Glutamatergic neuron (in vitro differentiated cells): ENCODE measurements around the gene RYK. TPM values are rescaled to one million over a fixed set of nuclear protein-coding genes. Genes with fewer than 3 reads are reported as not detected.

Experiments used
- DNase-seq: peaks from one replicate; pipeline ENCODE4 v3.0.0; 2022
- H3K27ac Mint-ChIP-seq: one replicate; pipeline ENCODE4 v1.8.0; 2020; ENCODE audit warnings: mild to moderate bottlenecking, mixed read lengths, inconsistent platforms; ENCODE audit not compliant: unreplicated experiment
- H3K27me3 Mint-ChIP-seq: one replicate; pipeline ENCODE4 v1.8.0; 2020; ENCODE audit warnings: mild to moderate bottlenecking, moderate library complexity, mixed read lengths, inconsistent platforms; ENCODE audit not compliant: unreplicated experiment
- H3K36me3 Mint-ChIP-seq: one replicate; pipeline ENCODE4 v1.8.0; 2020; ENCODE audit warnings: mild to moderate bottlenecking, mixed read lengths, inconsistent platforms; ENCODE audit not compliant: unreplicated experiment
- H3K4me1 Mint-ChIP-seq: one replicate; pipeline ENCODE4 v1.8.0; 2020; ENCODE audit warnings: mild to moderate bottlenecking, low read depth, mixed read lengths, inconsistent platforms; ENCODE audit not compliant: unreplicated experiment
- H3K4me3 Mint-ChIP-seq: one replicate; pipeline ENCODE4 v1.8.0; 2020; ENCODE audit warnings: mild to moderate bottlenecking, mixed read lengths, inconsistent platforms; ENCODE audit not compliant: unreplicated experiment
- H3K9me3 Mint-ChIP-seq: one replicate; pipeline ENCODE4 v1.8.0; 2020; ENCODE audit warnings: mild to moderate bottlenecking, moderate library complexity, mixed read lengths, inconsistent platforms; ENCODE audit not compliant: unreplicated experiment
- total RNA-seq: library from RNA; stranded (reverse); fragmentation: NEBNext Ultra II Directional; extraction: Animal tissue kit (Norgen Biotek cat#: 25700); gene quantifications from one replicate; pipeline ENCODE4 v1.2.1, GENCODE V29; 2021; ENCODE audit not compliant: unreplicated experiment
- TF ChIP-seq, protein P1 (sequence below): fragments of 200-600 bp; sonication (generic); IDR thresholded peaks from one replicate; pipeline ENCODE4 v1.5.0; 2021; ENCODE audit not compliant: partially characterized antibody, unreplicated experiment

RYK gene
- total RNA-seq, 1 donor from 2014 or later: 33.6 TPM

- Mint-ChIP-seq H3K27me3 (no peaks in the 10 kb centered on the region), H3K4me1 (peaks cover 5% of the 10 kb centered on the region), H3K4me3 (no peak overlapping the region), H3K27ac (no peak overlapping the region), H3K36me3 (no peaks in the 10 kb centered on the region), H3K9me3 (no peaks in the 10 kb centered on the region)
- no peak for DNase-seq
- TF ChIP-seq, protein P1, sequence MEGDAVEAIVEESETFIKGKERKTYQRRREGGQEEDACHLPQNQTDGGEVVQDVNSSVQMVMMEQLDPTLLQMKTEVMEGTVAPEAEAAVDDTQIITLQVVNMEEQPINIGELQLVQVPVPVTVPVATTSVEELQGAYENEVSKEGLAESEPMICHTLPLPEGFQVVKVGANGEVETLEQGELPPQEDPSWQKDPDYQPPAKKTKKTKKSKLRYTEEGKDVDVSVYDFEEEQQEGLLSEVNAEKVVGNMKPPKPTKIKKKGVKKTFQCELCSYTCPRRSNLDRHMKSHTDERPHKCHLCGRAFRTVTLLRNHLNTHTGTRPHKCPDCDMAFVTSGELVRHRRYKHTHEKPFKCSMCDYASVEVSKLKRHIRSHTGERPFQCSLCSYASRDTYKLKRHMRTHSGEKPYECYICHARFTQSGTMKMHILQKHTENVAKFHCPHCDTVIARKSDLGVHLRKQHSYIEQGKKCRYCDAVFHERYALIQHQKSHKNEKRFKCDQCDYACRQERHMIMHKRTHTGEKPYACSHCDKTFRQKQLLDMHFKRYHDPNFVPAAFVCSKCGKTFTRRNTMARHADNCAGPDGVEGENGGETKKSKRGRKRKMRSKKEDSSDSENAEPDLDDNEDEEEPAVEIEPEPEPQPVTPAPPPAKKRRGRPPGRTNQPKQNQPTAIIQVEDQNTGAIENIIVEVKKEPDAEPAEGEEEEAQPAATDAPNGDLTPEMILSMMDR: no peak
Measured at GRCh38 chr3:134239538-134239937, 11.1 kb downstream of the RYK start.

GRCh38 chr3:134237454-134238145 lies 13.1 kb downstream of the RYK start:
- Mint-ChIP-seq H3K27ac (no peak overlapping the region), H3K27me3 (no peaks in the 10 kb centered on the region), H3K4me1 (peaks cover 2% of the 10 kb centered on the region), H3K36me3 (no peaks in the 10 kb centered on the region), H3K9me3 (no peaks in the 10 kb centered on the region), H3K4me3 (no peak overlapping the region)
- TF ChIP-seq, protein P1: no peak
- DNase-seq: no peak

DNA sequence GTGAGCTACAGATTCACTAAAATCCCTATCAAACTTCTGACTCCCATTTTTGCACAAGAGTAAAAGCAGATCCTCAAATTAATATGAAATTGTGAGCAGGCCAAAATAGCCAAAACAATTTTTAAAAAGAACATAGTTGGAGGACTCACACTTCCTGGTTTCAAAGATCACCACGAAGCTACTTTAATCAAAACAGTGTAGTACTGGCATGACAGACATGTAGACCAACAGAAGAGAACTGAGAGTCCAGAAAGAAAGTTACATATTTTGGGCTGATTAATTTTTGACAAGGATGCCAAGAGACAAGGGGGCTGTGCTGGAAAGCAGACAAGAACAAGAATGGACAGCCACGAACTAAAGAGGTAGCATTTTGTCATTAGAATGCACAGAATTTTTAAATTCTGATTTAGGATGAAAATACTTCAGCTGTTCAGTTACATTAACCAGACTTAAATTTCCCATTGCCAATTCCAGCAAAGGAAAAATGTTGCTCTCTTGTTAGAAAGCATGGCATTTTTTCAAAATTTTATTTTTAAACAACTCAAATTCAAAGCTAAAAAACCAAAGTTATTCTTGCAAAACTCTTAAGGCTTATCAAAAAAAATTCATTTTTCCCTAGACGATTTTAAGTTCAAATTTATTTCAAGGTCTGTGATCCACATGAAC lies 14.0 kb downstream of the RYK start:
- Mint-ChIP-seq H3K27ac (no peak overlapping the region), H3K27me3 (no peaks in the 10 kb centered on the region), H3K36me3 (no peaks in the 10 kb centered on the region), H3K9me3 (no peaks in the 10 kb centered on the region), H3K4me1 (peaks cover 2% of the 10 kb centered on the region), H3K4me3 (no peak overlapping the region)
- no peak for DNase-seq
- TF ChIP-seq, protein P1: no peak

DNA sequence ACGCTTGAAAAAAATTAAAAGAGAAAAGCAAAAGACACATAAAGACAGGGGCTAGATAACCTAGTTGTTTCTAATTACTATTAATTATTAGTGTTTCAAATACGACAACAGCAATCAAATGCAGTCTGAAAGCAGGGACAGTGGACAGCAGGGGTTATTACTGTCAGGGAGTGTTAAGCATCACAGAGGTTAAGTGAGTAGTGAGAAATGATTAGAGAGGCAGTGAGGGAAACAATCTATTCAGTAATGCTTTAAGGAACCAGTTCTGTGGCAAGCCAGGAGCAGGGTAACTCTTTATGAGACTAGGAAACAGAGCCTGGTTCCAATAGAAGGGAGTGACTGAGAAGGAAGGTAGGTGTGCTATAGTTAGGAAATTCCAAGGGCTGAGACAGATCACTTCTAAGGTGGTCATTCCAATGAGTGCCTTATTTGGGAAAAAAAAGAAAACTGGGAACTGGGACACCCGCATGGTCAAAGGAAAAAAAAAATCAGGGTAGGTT lies 15.0 kb downstream of the RYK start:
- H3K9me3 Mint-ChIP-seq: no peaks in the 10 kb centered on the region
- no peaks in the 10 kb centered on the region for H3K27me3 Mint-ChIP-seq
- no peaks in the 10 kb centered on the region for H3K36me3 Mint-ChIP-seq
- no peak for DNase-seq
- H3K4me1 Mint-ChIP-seq: peaks cover 2% of the 10 kb centered on the region
- no peak overlapping the region for H3K4me3 Mint-ChIP-seq
- H3K27ac Mint-ChIP-seq: no peak overlapping the region
- TF ChIP-seq, protein P1: no peak

GRCh38 chr3:134232951-134233350 lies 17.7 kb downstream of the RYK start:
- H3K27me3 Mint-ChIP-seq: no peaks in the 10 kb centered on the region

More at GRCh38 chr3:134232951-134233350, 17.7 kb downstream of the RYK start:
- DNase-seq: no peak
- TF ChIP-seq, protein P1: no peak
- H3K36me3 Mint-ChIP-seq: no peaks in the 10 kb centered on the region
- no peak overlapping the region for H3K27ac Mint-ChIP-seq
- H3K9me3 Mint-ChIP-seq: no peaks in the 10 kb centered on the region
- peaks cover 4% of the 10 kb centered on the region for H3K4me1 Mint-ChIP-seq
- no peak overlapping the region for H3K4me3 Mint-ChIP-seq
